ENCODE measurements around the gene CD44. TPM values are rescaled to one million over a fixed set of nuclear protein-coding genes. Genes with fewer than 3 reads are reported as not detected.
"Not testable (repeated sequence)": the region's sequence is repeated elsewhere in the genome, so short reads cannot be mapped to it uniquely, and the experiment has no call there.

Gene CD44
- total and polyA plus RNA-seq, 10 donors, result 60.9 to 521 (median 317) TPM

DNA sequence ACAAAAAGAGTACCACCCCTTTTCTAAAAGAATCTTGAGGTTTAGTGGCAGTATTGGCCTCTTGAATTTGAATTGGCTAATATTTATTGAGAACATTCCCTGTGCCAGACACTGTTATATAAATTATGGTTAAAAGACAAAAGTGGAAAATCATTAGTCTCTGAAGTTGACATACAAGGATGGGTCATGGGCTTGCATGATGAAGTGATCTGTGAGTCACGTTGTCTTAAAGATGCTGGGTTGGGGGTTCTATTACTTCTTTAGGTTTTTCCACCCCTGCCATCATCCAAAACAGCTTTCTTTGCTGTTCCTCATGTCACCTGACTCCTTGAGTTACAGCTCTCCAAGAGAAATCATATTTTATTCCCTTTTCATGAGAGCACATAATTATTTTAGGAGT lies 85.0 kb downstream of the CD44 start:
- Histone ChIP-seq H3K27ac (no peak overlapping the region), H3K27me3 (replicated peaks in 1 of 7) (no peaks in the 10 kb centered on the region), H3K36me3 (peaks cover 2 to 100% (median 80%) of the 10 kb centered on the region in 6 donors), H3K9me3 (no peaks in the 10 kb centered on the region), H3K4me3 (no peak overlapping the region), H3K4me1 (peaks cover 0 to 28% (median 10%) of the 10 kb centered on the region in 6 donors)
- no peak for DNase-seq
- WGBS, 5 donors, result 81 to 100% (median 95%) methylated on average over 1 of the region's 1 CpG
- no peak for TF ChIP-seq POLR2AphosphoS5 (IDR thresholded peaks at IDR 0.05)
- TF ChIP-seq CTCF (IDR thresholded peaks at IDR 0.05 in 8 of 11, conservative IDR thresholded peaks at IDR 0.05 in 3 of 11), result no peak
- TF ChIP-seq POLR2A (IDR thresholded peaks at IDR 0.05), result no peak
- intact Hi-C loops (cut with DNase I; ENCODE audit: low total_unique reads), result no loop called here

DNA sequence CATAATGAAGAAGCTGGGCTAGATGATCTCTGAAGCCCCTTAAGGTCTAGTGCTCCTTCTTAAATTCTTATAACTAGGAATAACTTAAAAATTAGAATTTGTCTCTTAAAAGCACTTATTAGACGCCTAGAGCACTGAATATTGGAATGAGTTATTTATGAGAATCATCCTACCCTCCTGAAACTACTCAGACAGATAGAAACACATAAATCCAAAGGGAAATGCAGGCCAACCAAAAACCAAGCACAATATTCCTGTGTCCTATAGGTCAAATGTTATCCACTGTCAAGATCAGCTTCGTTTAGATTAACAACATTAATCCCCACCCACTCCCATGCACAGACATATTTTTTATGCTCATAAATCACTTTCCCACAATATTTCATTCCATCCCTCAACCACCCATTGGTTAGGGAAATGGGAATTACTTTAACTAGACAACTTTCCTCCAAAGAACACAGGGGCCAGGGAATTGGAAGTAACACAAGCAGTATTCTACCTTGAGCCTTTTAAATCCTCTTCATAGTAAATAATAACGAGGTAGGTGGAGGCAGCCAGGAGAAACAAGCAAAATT lies 87.1 kb downstream of the CD44 start:
- Histone ChIP-seq H3K27me3 (replicated peaks in 1 of 7) (no peaks in the 10 kb centered on the region), H3K4me3 (no peak overlapping the region), H3K27ac (peak overlapping the region in 3 of 8 donors; percentile 84 to 86 (median 86)), H3K4me1 (peaks cover 0 to 32% (median 10%) of the 10 kb centered on the region in 6 donors), H3K9me3 (no peaks in the 10 kb centered on the region), H3K36me3 (peaks cover 0 to 100% (median 80%) of the 10 kb centered on the region in 6 donors)
- intact Hi-C loops (cut with DNase I; ENCODE audit: low total_unique reads), result no loop called here
- DNase-seq, result no peak
- TF ChIP-seq POLR2A (IDR thresholded peaks at IDR 0.05), result no peak
- TF ChIP-seq CTCF (IDR thresholded peaks at IDR 0.05 in 8 of 11, conservative IDR thresholded peaks at IDR 0.05 in 3 of 11), result no peak
- TF ChIP-seq POLR2AphosphoS5 (IDR thresholded peaks at IDR 0.05), result no peak
- 75 to 80% (median 78%) methylated on average over 3 of the region's 3 CpGs for WGBS, 5 donors

- H3K27ac ChIP-seq, result peak overlapping the region in 6 of 8 donors; percentile 48 to 86 (median 79)
- H3K36me3 ChIP-seq, result peaks cover 0 to 100% (median 78%) of the 10 kb centered on the region in 6 donors
- intact Hi-C loops (cut with DNase I; ENCODE audit: low total_unique reads); H3K9me3 ChIP-seq; H3K4me3 ChIP-seq; DNase-seq; H3K27me3 ChIP-seq (replicated peaks in 1 of 7): not testable (repeated sequence)
- H3K4me1 ChIP-seq, result peaks cover 0 to 32% (median 10%) of the 10 kb centered on the region in 6 donors
- 66 to 94% (median 84%) methylated on average over 5 to 6 of the region's 6 CpGs for WGBS, 5 donors
These were observed 87.8 kb downstream of the CD44 start for GRCh38 chr11:35226756-35227155.

DNA sequence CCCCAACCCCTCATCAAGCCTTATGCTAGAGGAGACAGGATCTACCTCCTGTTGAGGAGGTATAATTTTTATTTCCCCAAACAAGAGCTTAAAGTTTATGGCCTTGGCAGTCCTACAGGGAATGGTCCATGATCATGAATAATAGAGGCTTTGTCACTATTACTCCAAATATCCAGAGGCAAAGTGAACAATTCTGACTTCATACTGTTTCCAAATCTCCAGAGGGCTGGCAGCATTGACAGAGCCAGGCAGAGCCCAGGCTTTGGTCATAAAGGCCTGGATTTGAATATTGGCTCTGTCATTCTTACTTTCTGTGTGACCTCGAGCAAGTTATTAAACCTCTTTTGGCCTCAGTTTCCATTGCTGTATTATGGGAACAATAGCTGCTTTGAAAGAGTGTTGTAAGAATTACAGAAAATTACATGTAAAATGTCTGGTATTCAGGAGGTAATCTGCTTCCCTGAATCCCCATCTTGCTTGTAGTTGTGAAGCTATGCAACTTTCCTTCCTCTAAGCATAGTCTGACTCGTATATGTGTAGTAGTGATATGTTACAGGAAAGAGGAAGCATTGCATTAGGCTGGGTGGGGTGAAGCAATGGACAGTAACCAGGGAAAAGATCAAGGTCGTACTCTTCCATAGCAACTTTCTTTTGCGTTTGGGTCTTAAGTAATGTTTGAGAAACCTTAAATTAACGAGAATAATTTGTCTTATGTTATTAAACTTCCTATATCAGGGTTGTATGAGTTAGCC lies 88.8 kb downstream of the CD44 start:
- H3K27me3 ChIP-seq (replicated peaks in 1 of 7), result no peaks in the 10 kb centered on the region
- peak overlapping the region in 1 of 8 donors; percentile 3 for H3K4me3 ChIP-seq
- WGBS, 5 donors, result 39 to 63% (median 48%) methylated on average over 5 of the region's 5 CpGs
- intact Hi-C loops (cut with DNase I; ENCODE audit: low total_unique reads), result no loop called here
- H3K36me3 ChIP-seq, result peaks cover 0 to 100% (median 69%) of the 10 kb centered on the region in 6 donors
- H3K4me1 ChIP-seq, result peaks cover 0 to 32% (median 8%) of the 10 kb centered on the region in 6 donors
- peaks cover 0 to under 1% (median 0%) of the 10 kb centered on the region in 8 donors for H3K9me3 ChIP-seq
- TF ChIP-seq POLR2AphosphoS5 (IDR thresholded peaks at IDR 0.05) (peak in 1 of 3 donors; percentile 69), POLR2A (IDR thresholded peaks at IDR 0.05) (no peak)
- no peak for DNase-seq
- H3K27ac ChIP-seq, result peak overlapping the region in 7 of 8 donors; percentile 33 to 86 (median 74)

GRCh38 chr11:35228328-35228725 lies 89.4 kb downstream of the CD44 start:
- Histone ChIP-seq H3K27ac (peak overlapping the region in 7 of 8 donors; percentile 33 to 86 (median 74)), H3K27me3 (replicated peaks in 1 of 7) (no peaks in the 10 kb centered on the region), H3K4me1 (peaks cover 0 to 32% (median 7%) of the 10 kb centered on the region in 6 donors), H3K9me3 (peaks cover 0 to 6% (median 0%) of the 10 kb centered on the region in 8 donors), H3K36me3 (peaks cover 0 to 94% (median 64%) of the 10 kb centered on the region in 6 donors), H3K4me3 (no peak overlapping the region)
- DNase-seq, result no peak
- intact Hi-C loops (cut with DNase I; ENCODE audit: low total_unique reads), result no loop called here
- TF ChIP-seq CTCF (IDR thresholded peaks at IDR 0.05 in 8 of 11, conservative IDR thresholded peaks at IDR 0.05 in 3 of 11), result no peak
- no peak for TF ChIP-seq POLR2AphosphoS5 (IDR thresholded peaks at IDR 0.05)
- no peak for TF ChIP-seq POLR2A (IDR thresholded peaks at IDR 0.05)
- 44 to 81% (median 70%) methylated on average over 3 of the region's 3 CpGs for WGBS, 5 donors
